GM12891 (cell line): ENCODE results near the gene MARK4.

Experiments
- POLR2AphosphoS5 ChIP-seq: IDR thresholded peaks from 2 replicates; pipeline ENCODE4 v1.6.1; 2011; ENCODE audit warnings: low read depth, low read length, control low read depth
- SPI1 ChIP-seq: IDR thresholded peaks from 2 replicates; pipeline ENCODE4 v1.6.1; 2011; ENCODE audit warnings: low read depth, low read length, control low read depth
- TAF1 ChIP-seq: IDR thresholded peaks from 2 replicates; pipeline ENCODE4 v1.6.1; 2011; ENCODE audit warnings: low read depth, low read length, control low read depth

DNA sequence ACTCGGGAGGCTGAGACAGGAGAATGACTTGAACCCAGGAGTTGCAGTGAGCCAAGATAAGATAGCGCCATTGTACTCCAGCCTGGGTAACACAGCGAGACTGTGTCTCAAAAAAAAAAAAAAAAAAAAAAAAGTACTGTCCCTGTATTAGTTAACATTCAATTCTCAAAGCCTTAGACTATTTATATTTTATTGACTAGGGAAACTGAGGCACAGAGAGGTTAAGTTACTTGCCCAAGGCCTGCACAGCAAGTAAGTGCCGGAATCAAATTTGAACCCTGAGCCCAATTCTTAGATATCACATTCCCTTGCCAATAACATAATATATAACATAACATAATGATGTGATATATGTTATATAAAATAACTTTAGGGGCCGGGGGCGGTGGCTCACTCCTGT, 88.6 kb downstream of the MARK4 start:
- no peak for TF ChIP-seq POLR2AphosphoS5
- no peak for TF ChIP-seq TAF1
- no peak for TF ChIP-seq SPI1
